Right cardiac atrium (tissue), 5 donors: Measurements from ENCODE around the gene LAMTOR4. TPM values are rescaled to one million over a fixed set of nuclear protein-coding genes. Genes with fewer than 3 reads are reported as not detected.
"Not testable (repeated sequence)": the region's sequence is repeated elsewhere in the genome, so short reads cannot be mapped to it uniquely, and the experiment has no call there.

ENCODE experiments used
- ATAC-seq, 2 donors: fragments of 200-7000 bp; cut with Tn5 transposase; one replicate each; pipeline versions ENCODE4 v1.8.0 to v1.9.1; 2020; ENCODE audit warnings: moderate library complexity in 2 of 2, mild to moderate bottlenecking in 1 of 2
- DNase-seq, 3 donors: peaks; one replicate each; pipeline ENCODE4 v3.0.0-alpha.2; 2020
- H3K27ac ChIP-seq: one replicate; pipeline ENCODE4 v1.5.1; 2013; ENCODE audit warnings: mild to moderate bottlenecking, low read length, control low read depth, moderate library complexity
- H3K27me3 ChIP-seq: one replicate; pipeline ENCODE4 v1.6.1; 2013; ENCODE audit not compliant: control insufficient read depth, insufficient read depth
- H3K4me1 ChIP-seq: one replicate; pipeline ENCODE4 v1.6.1; 2013; ENCODE audit warnings: low read length; ENCODE audit not compliant: control insufficient read depth, insufficient read depth
- H3K4me3 ChIP-seq: one replicate; pipeline ENCODE4 v1.5.1; 2013; ENCODE audit warnings: low read length, control low read depth
- H3K9me3 ChIP-seq: one replicate; pipeline ENCODE4 v1.6.1; 2013; ENCODE audit warnings: low read length; ENCODE audit not compliant: control insufficient read depth
- WGBS: extraction: QIAGEN DNeasy Blood & Tissue Kit; methylation state at CpG from one replicate; pipeline ENCODE4 v1.1.7; 2013; 5-methylcytosine and 5-hydroxymethylcytosine counted together
- intact Hi-C, 4 donors: fragments of 100-400 bp; cut with DNase I; formaldehyde crosslinking; loops; one replicate each; pipeline versions ENCODE4 v1.11.0 to v1.14.0; 2022 to 2023
- polyA plus RNA-seq: library from polyadenylated mRNA; stranded (reverse); fragments of 200-250 nt; gene quantifications from one replicate; pipeline ENCODE4 v1.2.3, GENCODE V29; 2013
- total RNA-seq, 4 donors: library from RNA; stranded (reverse); fragmentation: NEBNext Ultra II Directional; extraction: Animal tissue kit (Norgen Biotek cat#: 25700); gene quantifications; one replicate each; pipeline ENCODE4 v1.2.1, GENCODE V29; 2021
- donor health status: healthy with polysubstance abuse.
- donor health status: DM: no; HTN: yes; CAD: no.
- donor health status: DM: no; HTN: no; CAD: no.
- donor health status: DM: no; HTN: yes; CAD: no; lungs with severe emphysema.
- donor health status: DM: yes; HTN: yes; CAD: no.

LAMTOR4 gene
- total and polyA plus RNA-seq, 5 donors: 88.7 to 193 (median 118) TPM

DNA sequence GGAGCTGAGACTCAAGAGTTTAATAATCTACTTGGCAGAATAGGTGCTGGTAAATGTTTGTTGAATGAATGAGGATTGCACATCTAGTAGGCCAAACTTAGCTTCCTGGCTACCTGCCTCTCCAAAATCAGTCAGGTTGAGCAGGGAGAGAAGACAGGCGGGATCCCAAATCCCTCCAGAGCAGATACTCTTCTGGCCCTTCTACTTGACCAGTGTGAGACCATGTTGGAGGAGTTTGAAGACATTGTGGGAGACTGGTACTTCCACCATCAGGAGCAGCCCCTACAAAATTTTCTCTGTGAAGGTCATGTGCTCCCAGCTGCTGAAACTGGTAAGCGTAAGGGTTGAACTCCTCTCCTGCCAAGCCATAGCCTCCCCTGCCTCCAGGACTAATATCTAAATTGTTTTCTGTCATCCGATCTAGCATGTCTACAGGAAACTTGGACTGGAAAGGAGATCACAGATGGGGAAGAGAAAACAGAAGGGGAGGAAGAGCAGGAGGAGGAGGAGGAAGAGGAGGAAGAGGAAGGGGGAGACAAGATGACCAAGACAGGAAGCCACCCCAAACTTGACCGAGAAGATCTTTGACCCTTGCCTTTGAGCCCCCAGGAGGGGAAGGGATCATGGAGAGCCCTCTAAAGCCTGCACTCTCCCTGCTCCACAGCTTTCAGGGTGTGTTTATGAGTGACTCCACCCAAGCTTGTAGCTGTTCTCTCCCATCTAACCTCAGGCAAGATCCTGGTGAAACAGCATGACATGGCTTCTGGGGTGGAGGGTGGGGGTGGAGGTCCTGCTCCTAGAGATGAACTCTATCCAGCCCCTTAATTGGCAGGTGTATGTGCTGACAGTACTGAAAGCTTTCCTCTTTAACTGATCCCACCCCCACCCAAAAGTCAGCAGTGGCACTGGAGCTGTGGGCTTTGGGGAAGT, 24.2 kb upstream of the LAMTOR4 start:
- intact Hi-C loops: loop anchor here in 1 of 4 donors (5.0 kb wide), 1 partner anchor 132 kb away; no protein-coding TSS in a partner anchor
- Histone ChIP-seq H3K27me3 (no peaks in the 10 kb centered on the region), H3K9me3 (no peaks in the 10 kb centered on the region), H3K27ac (no peak overlapping the region), H3K4me3 (no peak overlapping the region), H3K4me1 (peaks cover 6% of the 10 kb centered on the region)
- 69% methylated on average over 4 of the region's 4 CpGs for WGBS
- ATAC-seq (no peak), DNase-seq (no peak)

DNA sequence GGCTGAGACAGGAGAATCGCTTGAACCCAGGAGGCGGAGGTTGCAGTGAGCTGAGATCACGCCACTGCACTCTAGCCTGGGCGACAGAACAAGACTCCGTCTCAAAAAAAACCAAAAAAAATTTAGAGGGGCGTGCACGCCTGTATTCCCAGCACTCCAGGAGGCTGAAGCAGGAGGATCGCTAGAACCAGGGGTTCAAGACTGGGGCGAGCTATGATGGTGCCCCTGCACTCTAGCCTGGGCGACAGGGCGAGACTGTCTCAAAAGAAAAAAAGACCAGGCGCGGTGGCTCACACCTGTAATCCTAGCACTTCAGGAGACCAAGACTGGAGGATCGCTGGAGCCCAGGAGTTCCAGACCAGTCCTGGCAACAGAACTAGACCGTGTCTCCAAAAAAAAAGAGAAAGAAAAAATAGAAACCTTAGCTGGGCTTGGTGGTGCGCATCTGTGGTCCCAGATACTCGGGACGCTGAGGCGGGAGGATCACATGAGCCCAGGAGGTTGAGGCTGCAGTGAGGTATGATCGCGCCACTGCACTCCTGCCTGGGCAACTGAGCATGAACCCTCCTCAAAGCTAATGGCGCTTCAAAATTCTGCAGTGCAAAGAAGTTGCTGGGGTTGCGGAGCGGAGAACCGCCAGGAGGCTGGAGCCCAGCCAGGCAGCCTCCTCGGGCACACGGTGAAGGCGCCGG, 22.3 kb upstream of the LAMTOR4 start:
- WGBS: 19% methylated on average over 29 of the region's 29 CpGs
- Histone ChIP-seq H3K9me3 (no peaks in the 10 kb centered on the region), H3K4me1 (no peaks in the 10 kb centered on the region), H3K4me3 (peak overlapping the region; percentile 84), H3K27ac (peak overlapping the region; percentile 99), H3K27me3 (no peaks in the 10 kb centered on the region)
- intact Hi-C loops: loop anchor here in 1 of 4 donors (5.0 kb wide), 1 partner anchor 134 kb away; no protein-coding TSS in a partner anchor
- DNase-seq: no peak
- peak; percentile 19 to 29 for ATAC-seq

DNA sequence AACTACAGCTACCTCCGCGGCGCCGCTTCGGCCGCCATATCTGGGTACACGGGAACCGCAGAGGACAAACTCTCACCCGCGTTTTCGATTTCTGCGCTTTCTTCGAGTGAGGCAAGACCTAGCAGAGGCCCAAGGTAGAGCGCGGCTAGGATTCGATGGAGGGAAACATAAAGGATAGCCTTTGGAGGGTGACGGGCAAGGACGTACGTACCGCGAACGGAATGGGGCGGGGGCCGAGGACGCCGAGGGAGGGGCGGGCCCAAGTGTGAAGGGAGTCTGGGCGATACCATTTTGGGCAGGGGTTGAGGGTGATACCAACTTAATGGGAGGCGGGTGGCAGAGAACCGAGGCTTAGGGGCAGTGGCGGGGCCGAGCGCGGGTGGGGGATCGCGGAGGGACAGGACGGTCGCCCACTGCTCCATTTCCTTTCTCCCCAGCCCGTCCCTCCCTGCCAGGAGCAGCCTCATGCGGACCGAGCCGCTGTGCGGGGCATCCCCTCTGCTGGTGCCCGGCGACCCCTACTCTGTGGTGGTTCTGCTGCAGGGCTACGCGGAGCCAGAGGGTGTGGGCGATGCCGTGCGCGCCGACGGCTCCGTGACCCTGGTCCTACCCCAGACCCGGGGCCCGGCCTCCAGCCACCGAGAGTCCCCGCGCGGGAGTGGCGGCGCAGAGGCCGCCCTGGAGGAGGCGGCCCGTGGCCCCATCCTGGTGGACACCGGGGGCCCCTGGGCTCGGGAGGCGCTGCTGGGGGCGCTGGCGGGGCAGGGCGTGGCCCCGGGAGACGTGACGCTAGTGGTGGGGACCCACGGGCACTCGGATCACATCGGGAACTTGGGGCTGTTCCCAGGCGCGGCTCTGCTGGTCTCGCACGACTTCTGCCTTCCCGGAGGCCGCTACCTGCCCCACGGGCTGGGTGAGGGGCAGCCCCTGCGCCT, 21.5 kb upstream of the LAMTOR4 start, which contains the start of gene MBLAC1:
Gene MBLAC1 (plus strand): TSS at position 37 of the 935 bp plus-strand sequence. CDS start 429 bp downstream, at position 466.
- DNase-seq (peak; percentile 91 to 95 (median 93)), ATAC-seq (peak; percentile 95)
- H3K4me3 ChIP-seq: peak within 1 kb of the TSS; percentile 84
- intact Hi-C loops: loop anchor here in 1 of 4 donors (5.0 kb wide), 1 partner anchor 135 kb away; no protein-coding TSS in a partner anchor
- H3K9me3 ChIP-seq: no peaks in the 10 kb centered on the region
- H3K27ac ChIP-seq: peak within 1 kb of the TSS; percentile 99
- no peaks in the 10 kb centered on the region for H3K4me1 ChIP-seq
- H3K27me3 ChIP-seq: no peaks in the 10 kb centered on the region
- WGBS: under 1% methylated on average over 85 of the region's 85 CpGs

DNA sequence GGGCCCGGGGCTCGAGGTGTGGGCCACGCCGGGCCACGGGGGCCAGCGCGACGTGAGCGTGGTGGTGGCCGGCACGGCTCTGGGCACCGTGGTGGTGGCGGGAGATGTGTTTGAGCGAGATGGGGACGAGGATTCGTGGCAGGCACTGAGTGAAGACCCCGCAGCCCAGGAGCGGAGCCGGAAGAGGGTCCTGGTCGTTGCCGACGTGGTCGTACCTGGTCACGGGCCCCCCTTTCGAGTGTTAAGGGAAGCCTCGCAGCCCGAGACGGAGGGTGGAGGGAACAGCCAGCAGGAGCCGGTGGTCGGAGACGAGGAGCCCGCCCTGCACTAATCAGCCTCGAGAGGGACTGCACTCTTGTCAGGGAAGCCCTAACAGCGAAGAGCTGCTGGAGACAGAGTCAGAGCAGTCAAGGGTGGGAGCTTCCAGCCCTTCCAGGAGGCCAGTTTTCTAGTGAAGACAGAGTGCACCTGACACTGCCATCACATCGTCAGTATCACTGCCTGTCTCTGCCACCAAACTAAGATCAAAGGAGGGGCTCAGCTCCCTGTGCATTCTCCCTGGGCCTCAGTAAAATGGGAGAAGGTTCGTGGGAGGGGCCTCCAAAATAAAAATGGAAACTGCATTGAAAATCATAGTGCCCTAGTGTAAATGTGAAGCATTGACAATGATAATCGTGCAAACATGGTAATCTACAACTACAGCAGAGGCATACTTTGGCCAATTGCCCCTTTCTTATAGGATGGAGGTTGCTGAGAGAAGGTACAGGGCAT, 20.7 kb upstream of the LAMTOR4 start:
- H3K27me3 ChIP-seq: no peaks in the 10 kb centered on the region
- DNase-seq: peak in 2 of 3 donors; percentile 32 to 76
- H3K9me3 ChIP-seq: no peaks in the 10 kb centered on the region
- H3K4me3 ChIP-seq: peak overlapping the region; percentile 84
- ATAC-seq: peak; percentile 5 to 6
- no peaks in the 10 kb centered on the region for H3K4me1 ChIP-seq
- WGBS: 3% methylated on average over 37 of the region's 37 CpGs
- no peak overlapping the region for H3K27ac ChIP-seq
- intact Hi-C loops: loop anchor here in 1 of 4 donors (5.0 kb wide), 1 partner anchor 136 kb away; no protein-coding TSS in a partner anchor

DNA sequence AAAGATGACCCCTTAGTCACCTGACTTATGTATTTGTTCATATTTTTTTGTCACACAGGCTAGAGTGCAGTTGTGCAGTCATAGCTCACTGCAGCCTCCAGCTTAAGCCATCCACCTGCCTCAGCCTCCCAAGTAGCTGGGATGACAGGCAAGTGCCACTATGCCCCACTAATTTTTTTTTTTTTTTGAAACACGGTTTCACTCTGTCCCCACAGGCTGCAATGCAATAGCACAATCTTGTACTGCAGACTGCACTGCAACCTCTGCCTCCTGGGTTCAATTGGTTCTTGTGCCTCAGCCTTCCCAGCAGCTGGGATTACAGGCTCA, 20.1 kb upstream of the LAMTOR4 start:
- Histone ChIP-seq H3K27ac (no peak overlapping the region), H3K27me3 (no peaks in the 10 kb centered on the region), H3K4me1 (no peaks in the 10 kb centered on the region), H3K9me3 (no peaks in the 10 kb centered on the region), H3K4me3 (no peak overlapping the region)
- 65% methylated on average over 1 of the region's 1 CpG for WGBS
- DNase-seq: no peak
- intact Hi-C loops: loop anchor here in 1 of 4 donors (5.0 kb wide), 1 partner anchor 136 kb away; no protein-coding TSS in a partner anchor
- no peak for ATAC-seq

DNA sequence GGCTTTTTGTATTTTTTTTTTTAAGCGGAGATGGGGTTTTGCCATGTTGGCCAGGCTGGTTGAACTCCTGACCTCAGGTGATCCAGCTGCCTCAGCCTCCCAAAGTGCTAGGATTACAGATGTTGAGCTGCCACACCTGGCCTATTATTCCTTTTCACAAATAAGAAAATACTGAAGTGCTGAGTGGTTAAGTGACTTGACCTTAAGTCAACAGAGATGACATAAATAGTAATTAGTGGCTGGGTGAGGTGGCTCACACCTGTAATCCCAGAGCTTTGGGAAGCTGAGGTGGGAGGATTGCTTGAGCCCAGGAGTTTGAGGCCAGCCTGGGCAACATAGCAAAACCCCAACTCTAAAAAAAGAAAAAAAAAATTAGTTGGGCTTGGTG, 18.5 kb upstream of the LAMTOR4 start:
- H3K4me1 ChIP-seq, H3K27ac ChIP-seq, DNase-seq, H3K27me3 ChIP-seq, ATAC-seq, H3K4me3 ChIP-seq, H3K9me3 ChIP-seq: not testable (repeated sequence)
- 94% methylated on average over 1 of the region's 1 CpG for whole genome bisulfite sequencing
- intact Hi-C loops: loop anchor here in 1 of 4 donors (5.0 kb wide), 1 partner anchor 87 kb away; the partner anchor contains the start of gene PVRIG

DNA sequence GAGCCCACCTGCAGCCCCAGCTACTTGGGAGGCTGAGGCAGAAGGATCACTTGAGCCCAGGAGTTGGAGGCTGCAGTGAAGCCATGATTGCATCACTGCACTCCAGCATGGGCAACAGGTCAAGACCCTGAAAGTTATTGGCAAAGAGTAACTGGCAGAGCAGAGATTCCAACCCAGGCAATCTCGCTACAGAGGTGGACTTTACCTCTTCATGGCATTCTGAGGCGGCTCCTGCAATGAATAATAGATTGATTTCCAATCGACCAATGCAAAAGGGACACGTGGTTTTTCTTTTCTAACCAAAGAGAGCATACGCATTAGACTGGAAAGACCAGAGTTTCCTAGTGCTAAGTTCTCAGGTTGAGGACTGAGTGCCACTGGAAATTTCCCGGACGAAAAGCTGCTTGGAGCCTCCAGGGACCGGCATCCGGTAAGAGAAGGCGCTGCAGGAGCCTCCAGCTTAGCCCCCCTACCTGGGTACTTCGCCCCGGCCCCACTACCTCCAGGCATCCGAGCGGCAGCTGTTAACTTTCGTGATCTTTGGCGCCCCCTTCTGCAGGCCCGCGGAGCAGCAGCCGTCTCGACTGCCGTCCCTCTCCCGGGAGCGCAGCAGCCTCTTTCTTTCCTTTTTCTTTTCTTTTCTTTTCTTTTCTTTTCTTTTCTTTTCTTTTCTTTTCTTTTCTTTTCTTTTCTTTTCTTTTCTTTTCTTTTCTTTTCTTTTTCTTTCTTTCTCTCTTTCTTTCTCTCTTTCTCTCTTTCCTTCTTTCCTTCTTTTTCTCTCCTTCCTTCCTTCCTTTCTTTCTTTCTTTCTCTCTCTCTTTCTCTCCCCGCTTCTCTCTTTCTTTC, 17.9 kb upstream of the LAMTOR4 start:
- no peaks in the 10 kb centered on the region for H3K9me3 ChIP-seq
- ATAC-seq (no peak), DNase-seq (peak; percentile 74 to 92 (median 89))
- H3K27ac ChIP-seq: no peak overlapping the region
- H3K4me3 ChIP-seq: no peak overlapping the region
- 12% methylated on average over 24 of the region's 24 CpGs for WGBS
- intact Hi-C loops: loop anchor here in 1 of 4 donors (5.0 kb wide), 1 partner anchor 86 kb away; the partner anchor contains the start of gene PVRIG
- H3K4me1 ChIP-seq: no peaks in the 10 kb centered on the region
- H3K27me3 ChIP-seq: no peaks in the 10 kb centered on the region

DNA sequence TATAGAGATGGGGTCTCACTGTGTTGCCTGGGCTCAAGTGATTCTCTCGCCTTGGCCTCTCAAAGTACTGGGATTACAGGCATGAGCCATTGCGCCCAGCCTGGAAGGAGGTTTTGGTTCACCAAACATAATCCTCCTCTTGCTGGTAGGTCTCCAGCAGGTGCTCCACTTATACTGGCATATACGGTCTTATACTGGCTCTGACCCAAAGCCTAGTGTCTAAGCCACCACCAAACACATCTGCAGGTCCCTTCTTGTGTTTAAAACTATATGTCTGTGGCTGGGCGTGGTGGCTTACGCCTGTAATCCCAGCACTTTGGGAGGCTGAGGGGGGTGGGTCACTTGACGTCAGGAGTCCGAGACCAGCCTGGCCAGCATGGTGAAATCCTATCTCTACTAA, 16.6 kb upstream of the LAMTOR4 start:
- 62% methylated on average over 7 of the region's 7 CpGs for WGBS
- no peak for ATAC-seq
- Histone ChIP-seq H3K27ac (no peak overlapping the region), H3K9me3 (no peaks in the 10 kb centered on the region), H3K27me3 (no peaks in the 10 kb centered on the region), H3K4me3 (no peak overlapping the region), H3K4me1 (no peaks in the 10 kb centered on the region)
- intact Hi-C loops: loop anchor here in 1 of 4 donors (5.0 kb wide), 1 partner anchor 85 kb away; the partner anchor contains the start of gene PVRIG
- peak in 1 of 3 donors; percentile 43 for DNase-seq

DNA sequence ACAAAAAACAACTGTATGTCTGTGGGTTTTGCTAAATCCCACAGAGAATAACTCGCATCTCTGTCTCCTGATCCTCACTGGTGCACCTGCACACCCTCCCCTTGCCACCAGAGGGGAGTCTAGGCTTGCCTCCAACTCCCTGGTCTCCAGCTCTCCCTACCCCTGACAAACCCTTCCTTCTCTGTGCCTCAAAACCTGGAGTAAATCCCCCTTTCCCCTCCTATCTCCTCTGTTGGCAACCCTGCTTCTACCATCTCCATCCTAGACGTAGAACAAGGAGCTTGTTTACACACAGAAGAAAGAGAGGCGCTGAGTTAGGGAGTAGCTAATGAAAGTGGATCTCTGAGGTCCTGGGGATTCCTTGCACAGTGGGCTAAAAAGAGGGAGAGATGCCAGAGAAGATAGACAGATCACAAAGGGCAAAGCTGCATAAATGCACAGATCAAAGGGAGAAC, 16.0 kb upstream of the LAMTOR4 start:
- Histone ChIP-seq H3K4me3 (no peak overlapping the region), H3K9me3 (no peaks in the 10 kb centered on the region), H3K4me1 (no peaks in the 10 kb centered on the region), H3K27me3 (no peaks in the 10 kb centered on the region), H3K27ac (no peak overlapping the region)
- intact Hi-C loops: loop anchor here in 1 of 4 donors (5.0 kb wide), 1 partner anchor 85 kb away; the partner anchor contains the start of gene PVRIG
- DNase-seq (peak in 2 of 3 donors; percentile 49 to 78), ATAC-seq (peak; percentile 65 to 81)
- WGBS: 20% methylated on average over 3 of the region's 3 CpGs
